Measurements from ENCODE around the gene PDE2A. TPM values are rescaled to one million over a fixed set of nuclear protein-coding genes. Genes with fewer than 3 reads are reported as not detected.

Gene PDE2A
- total RNA-seq, 1 donor from 2014 or later: 0.11 TPM

DNA sequence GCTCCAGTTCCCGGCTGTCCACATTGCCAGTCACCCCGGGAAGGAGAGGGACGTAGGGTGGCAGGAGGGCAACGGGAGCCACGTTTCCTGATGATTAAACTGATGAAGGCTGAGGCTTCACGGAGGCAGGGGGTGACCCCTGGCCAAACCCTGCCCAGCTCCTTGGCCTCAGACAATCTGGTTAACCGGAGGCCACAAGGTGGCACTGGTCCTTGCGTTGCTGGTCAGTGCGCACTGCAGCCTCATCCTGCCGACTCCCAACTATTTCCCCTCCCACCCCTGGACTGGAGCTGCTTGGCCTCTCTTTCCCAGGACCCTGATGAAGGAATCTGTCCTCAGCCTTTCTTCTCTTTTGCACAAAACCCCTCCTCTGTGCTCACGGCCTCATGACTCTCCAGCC is 75.3 kb downstream of the PDE2A start:
- Histone ChIP-seq H3K4me2 (no peak overlapping the region), H3F3A (ENCODE audit: low read depth) (peaks cover 8% of the 10 kb centered on the region), H3K79me2 (ENCODE audit: low read depth) (no peaks in the 10 kb centered on the region), H3K36me3 (no peaks in the 10 kb centered on the region), H3K27me3 (peaks cover 47% of the 10 kb centered on the region), H4K20me1 (ENCODE audit: low read depth) (peaks cover 14% of the 10 kb centered on the region), H3K9me3 (ENCODE audit: low read depth) (no peaks in the 10 kb centered on the region), H3K27ac (no peak overlapping the region), H3K4me3 (no peak overlapping the region), H2AFZ (replicated peaks) (no peak overlapping the region), H3K9ac (no peak overlapping the region), H3K4me1 (peaks cover 30% of the 10 kb centered on the region)
- peak; percentile 85 for DNase-seq (ENCODE audit: low spot score)
- TF ChIP-seq EZH2phosphoT487 (IDR thresholded peaks at IDR 0.05) (no peak), EZH2 (IDR thresholded peaks at IDR 0.05) (no peak)
- TF ChIP-seq, protein P1, sequence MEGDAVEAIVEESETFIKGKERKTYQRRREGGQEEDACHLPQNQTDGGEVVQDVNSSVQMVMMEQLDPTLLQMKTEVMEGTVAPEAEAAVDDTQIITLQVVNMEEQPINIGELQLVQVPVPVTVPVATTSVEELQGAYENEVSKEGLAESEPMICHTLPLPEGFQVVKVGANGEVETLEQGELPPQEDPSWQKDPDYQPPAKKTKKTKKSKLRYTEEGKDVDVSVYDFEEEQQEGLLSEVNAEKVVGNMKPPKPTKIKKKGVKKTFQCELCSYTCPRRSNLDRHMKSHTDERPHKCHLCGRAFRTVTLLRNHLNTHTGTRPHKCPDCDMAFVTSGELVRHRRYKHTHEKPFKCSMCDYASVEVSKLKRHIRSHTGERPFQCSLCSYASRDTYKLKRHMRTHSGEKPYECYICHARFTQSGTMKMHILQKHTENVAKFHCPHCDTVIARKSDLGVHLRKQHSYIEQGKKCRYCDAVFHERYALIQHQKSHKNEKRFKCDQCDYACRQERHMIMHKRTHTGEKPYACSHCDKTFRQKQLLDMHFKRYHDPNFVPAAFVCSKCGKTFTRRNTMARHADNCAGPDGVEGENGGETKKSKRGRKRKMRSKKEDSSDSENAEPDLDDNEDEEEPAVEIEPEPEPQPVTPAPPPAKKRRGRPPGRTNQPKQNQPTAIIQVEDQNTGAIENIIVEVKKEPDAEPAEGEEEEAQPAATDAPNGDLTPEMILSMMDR (IDR thresholded peaks at IDR 0.05): peak; percentile 75
- H3K27ac Mint-ChIP-seq: peak overlapping the region; percentile 12
- H3K9me3 Mint-ChIP-seq: no peaks in the 10 kb centered on the region
- H3K4me1 Mint-ChIP-seq: peaks cover 43% of the 10 kb centered on the region
- peaks cover 19% of the 10 kb centered on the region for H3K27me3 Mint-ChIP-seq (ENCODE audit: insufficient read depth, low read depth)
- no peak overlapping the region for H3K4me3 Mint-ChIP-seq
- H3K36me3 Mint-ChIP-seq: no peaks in the 10 kb centered on the region

DNA sequence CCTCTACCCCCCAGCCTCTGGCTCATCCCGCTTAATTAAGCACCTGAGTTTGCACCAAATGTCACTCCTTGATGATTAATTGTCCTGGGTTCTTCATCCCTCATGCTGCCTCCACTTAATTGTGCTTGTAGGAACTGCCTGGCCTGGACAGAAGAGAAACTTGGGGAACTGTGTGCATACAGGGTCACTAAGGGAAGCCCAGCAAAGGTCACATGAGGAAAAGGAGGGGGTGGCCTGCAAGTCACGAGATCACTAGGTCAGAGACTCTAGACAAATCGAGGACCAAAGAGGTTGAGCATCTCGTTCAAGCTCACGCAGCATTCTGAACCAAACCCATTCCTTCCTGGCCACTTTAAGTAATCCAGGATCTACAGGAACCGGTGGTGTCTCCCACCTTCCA is 75.8 kb downstream of the PDE2A start:
- Mint-ChIP-seq H3K4me3 (no peak overlapping the region), H3K27ac (no peak overlapping the region), H3K9me3 (no peaks in the 10 kb centered on the region), H3K4me1 (peaks cover 47% of the 10 kb centered on the region), H3K36me3 (no peaks in the 10 kb centered on the region), H3K27me3 (ENCODE audit: insufficient read depth, low read depth) (peaks cover 20% of the 10 kb centered on the region)
- Histone ChIP-seq H3F3A (ENCODE audit: low read depth) (peaks cover 8% of the 10 kb centered on the region), H4K20me1 (ENCODE audit: low read depth) (peaks cover 17% of the 10 kb centered on the region), H3K27ac (no peak overlapping the region), H3K4me3 (no peak overlapping the region), H3K9me3 (ENCODE audit: low read depth) (no peaks in the 10 kb centered on the region), H3K36me3 (no peaks in the 10 kb centered on the region), H3K79me2 (ENCODE audit: low read depth) (no peaks in the 10 kb centered on the region), H3K9ac (no peak overlapping the region), H3K27me3 (peaks cover 50% of the 10 kb centered on the region), H3K4me1 (peaks cover 31% of the 10 kb centered on the region), H2AFZ (replicated peaks) (no peak overlapping the region), H3K4me2 (no peak overlapping the region)
- TF ChIP-seq EZH2phosphoT487 (IDR thresholded peaks at IDR 0.05) (no peak), EZH2 (IDR thresholded peaks at IDR 0.05) (no peak)
- TF ChIP-seq, protein P1 (IDR thresholded peaks at IDR 0.05): no peak
- no peak for DNase-seq (ENCODE audit: low spot score)

DNA sequence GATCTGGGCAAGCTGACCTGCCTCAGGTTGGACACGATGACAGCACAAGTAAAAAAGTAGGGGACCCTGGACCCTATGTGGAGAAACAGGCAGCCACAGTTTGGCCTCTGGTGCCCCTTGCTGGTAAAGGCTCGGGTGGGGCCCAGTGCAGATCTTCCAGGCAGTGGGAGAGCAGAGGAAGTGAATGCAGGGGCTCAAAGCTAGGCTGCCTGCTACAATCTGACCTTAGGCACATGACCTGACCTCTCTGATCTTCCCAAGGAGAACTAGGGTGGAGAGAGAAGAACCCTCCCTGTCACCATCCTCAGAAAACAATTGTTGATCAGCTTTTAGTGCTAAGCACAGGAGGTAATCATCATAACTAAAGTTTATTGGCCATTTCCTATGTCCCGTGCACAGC is 76.5 kb downstream of the PDE2A start:
- no peak overlapping the region for H3K27ac Mint-ChIP-seq

More for the DNA sequence above, 76.5 kb downstream of the PDE2A start:
- Histone ChIP-seq H2AFZ (replicated peaks) (no peak overlapping the region), H3K9me3 (ENCODE audit: low read depth) (no peaks in the 10 kb centered on the region), H3K4me1 (peaks cover 31% of the 10 kb centered on the region), H3K27me3 (peaks cover 58% of the 10 kb centered on the region), H3K79me2 (ENCODE audit: low read depth) (no peaks in the 10 kb centered on the region), H3K4me3 (no peak overlapping the region), H4K20me1 (ENCODE audit: low read depth) (peaks cover 17% of the 10 kb centered on the region), H3K4me2 (no peak overlapping the region), H3K27ac (no peak overlapping the region), H3K36me3 (no peaks in the 10 kb centered on the region), H3K9ac (no peak overlapping the region), H3F3A (ENCODE audit: low read depth) (peaks cover 8% of the 10 kb centered on the region)
- no peak for DNase-seq (ENCODE audit: low spot score)
- H3K4me3 Mint-ChIP-seq: no peak overlapping the region
- TF ChIP-seq, protein P1 (IDR thresholded peaks at IDR 0.05): no peak
- TF ChIP-seq EZH2 (IDR thresholded peaks at IDR 0.05): no peak
- no peak for TF ChIP-seq EZH2phosphoT487 (IDR thresholded peaks at IDR 0.05)
- H3K4me1 Mint-ChIP-seq: peaks cover 54% of the 10 kb centered on the region
- H3K36me3 Mint-ChIP-seq: no peaks in the 10 kb centered on the region
- H3K9me3 Mint-ChIP-seq: no peaks in the 10 kb centered on the region
- H3K27me3 Mint-ChIP-seq (ENCODE audit: insufficient read depth, low read depth): peaks cover 22% of the 10 kb centered on the region

Data from neural progenitor cell (in vitro differentiated cells).